ENCODE results near the gene BRD4.

The BRD4 gene

GRCh38 chr19:15244808-15245207 lies 87.5 kb downstream of the BRD4 start:
- no peak overlapping the region for H3K27ac ChIP-seq (ENCODE audit: low read depth, low read length)
- H3K4me1 ChIP-seq (ENCODE audit: control insufficient read depth in 1 of 2, insufficient read depth in 2 of 2, low read length in 2 of 2), result peaks cover 24 to 26% of the 10 kb centered on the region in 2 donors
- H3K9me3 ChIP-seq (ENCODE audit: control insufficient read depth in 1 of 2, low read length in 2 of 2), result no peaks in the 10 kb centered on the region
- peaks cover 34 to 85% of the 10 kb centered on the region in 2 donors for H3K36me3 ChIP-seq (ENCODE audit: control insufficient read depth in 1 of 2, insufficient read depth in 2 of 2, low read length in 2 of 2)
- no peaks in the 10 kb centered on the region for H3K27me3 ChIP-seq (ENCODE audit: control insufficient read depth in 1 of 2, insufficient read depth in 2 of 2, low read length in 2 of 2)
- H3K9ac ChIP-seq (ENCODE audit: low read depth in 1 of 2, low read length in 2 of 2), result no peak overlapping the region
- H3K4me3 ChIP-seq (ENCODE audit: low read depth in 1 of 2, low read length in 2 of 2), result no peak overlapping the region

GRCh38 chr19:15244106-15244803 lies 88.1 kb downstream of the BRD4 start:
- Histone ChIP-seq H3K27ac (ENCODE audit: low read depth, low read length) (no peak overlapping the region), H3K36me3 (ENCODE audit: control insufficient read depth in 1 of 2, insufficient read depth in 2 of 2, low read length in 2 of 2) (peaks cover 39 to 88% of the 10 kb centered on the region in 2 donors)

GRCh38 chr19:15243236-15243957 lies 88.9 kb downstream of the BRD4 start:
- H3K4me3 ChIP-seq (ENCODE audit: low read depth in 1 of 2, low read length in 2 of 2), result no peak overlapping the region
- no peak overlapping the region for H3K9ac ChIP-seq (ENCODE audit: low read depth in 1 of 2, low read length in 2 of 2)
- no peak overlapping the region for H3K27ac ChIP-seq (ENCODE audit: low read depth, low read length)
- H3K36me3 ChIP-seq (ENCODE audit: control insufficient read depth in 1 of 2, insufficient read depth in 2 of 2, low read length in 2 of 2), result peaks cover 34 to 88% of the 10 kb centered on the region in 2 donors
- no peaks in the 10 kb centered on the region for H3K27me3 ChIP-seq (ENCODE audit: control insufficient read depth in 1 of 2, insufficient read depth in 2 of 2, low read length in 2 of 2)
- peaks cover 10 to 11% of the 10 kb centered on the region in 2 donors for H3K4me1 ChIP-seq (ENCODE audit: control insufficient read depth in 1 of 2, insufficient read depth in 2 of 2, low read length in 2 of 2)
- no peaks in the 10 kb centered on the region for H3K9me3 ChIP-seq (ENCODE audit: control insufficient read depth in 1 of 2, low read length in 2 of 2)

More at GRCh38 chr19:15244106-15244803, 88.1 kb downstream of the BRD4 start:
- no peaks in the 10 kb centered on the region for H3K27me3 ChIP-seq (ENCODE audit: control insufficient read depth in 1 of 2, insufficient read depth in 2 of 2, low read length in 2 of 2)
- H3K9me3 ChIP-seq (ENCODE audit: control insufficient read depth in 1 of 2, low read length in 2 of 2), result no peaks in the 10 kb centered on the region
- H3K9ac ChIP-seq (ENCODE audit: low read depth in 1 of 2, low read length in 2 of 2), result no peak overlapping the region
- no peak overlapping the region for H3K4me3 ChIP-seq (ENCODE audit: low read depth in 1 of 2, low read length in 2 of 2)
- H3K4me1 ChIP-seq (ENCODE audit: control insufficient read depth in 1 of 2, insufficient read depth in 2 of 2, low read length in 2 of 2), result peaks cover 18 to 20% of the 10 kb centered on the region in 2 donors

GRCh38 chr19:15241259-15241910 lies 91.0 kb downstream of the BRD4 start:
- H3K9me3 ChIP-seq (ENCODE audit: control insufficient read depth in 1 of 2, low read length in 2 of 2), result no peaks in the 10 kb centered on the region
- no peak overlapping the region for H3K9ac ChIP-seq (ENCODE audit: low read depth in 1 of 2, low read length in 2 of 2)
- H3K4me1 ChIP-seq (ENCODE audit: control insufficient read depth in 1 of 2, insufficient read depth in 2 of 2, low read length in 2 of 2), result no peaks in the 10 kb centered on the region
- no peaks in the 10 kb centered on the region for H3K27me3 ChIP-seq (ENCODE audit: control insufficient read depth in 1 of 2, insufficient read depth in 2 of 2, low read length in 2 of 2)
- no peak overlapping the region for H3K27ac ChIP-seq (ENCODE audit: low read depth, low read length)
- H3K4me3 ChIP-seq (ENCODE audit: low read depth in 1 of 2, low read length in 2 of 2), result no peak overlapping the region
- H3K36me3 ChIP-seq (ENCODE audit: control insufficient read depth in 1 of 2, insufficient read depth in 2 of 2, low read length in 2 of 2), result peaks cover 31 to 83% of the 10 kb centered on the region in 2 donors

- H3K36me3 ChIP-seq (ENCODE audit: control insufficient read depth in 1 of 2, insufficient read depth in 2 of 2, low read length in 2 of 2), result peaks cover 35 to 82% of the 10 kb centered on the region in 2 donors
- no peaks in the 10 kb centered on the region for H3K4me1 ChIP-seq (ENCODE audit: control insufficient read depth in 1 of 2, insufficient read depth in 2 of 2, low read length in 2 of 2)
- no peak overlapping the region for H3K9ac ChIP-seq (ENCODE audit: low read depth in 1 of 2, low read length in 2 of 2)
- H3K27ac ChIP-seq (ENCODE audit: low read depth, low read length), result no peak overlapping the region
- no peak overlapping the region for H3K4me3 ChIP-seq (ENCODE audit: low read depth in 1 of 2, low read length in 2 of 2)
- no peaks in the 10 kb centered on the region for H3K9me3 ChIP-seq (ENCODE audit: control insufficient read depth in 1 of 2, low read length in 2 of 2)
- H3K27me3 ChIP-seq (ENCODE audit: control insufficient read depth in 1 of 2, insufficient read depth in 2 of 2, low read length in 2 of 2), result no peaks in the 10 kb centered on the region
Observed at GRCh38 chr19:15240515-15240914, 91.8 kb downstream of the BRD4 start.

- Histone ChIP-seq H3K36me3 (ENCODE audit: control insufficient read depth in 1 of 2, insufficient read depth in 2 of 2, low read length in 2 of 2) (peaks cover 29 to 71% of the 10 kb centered on the region in 2 donors), H3K9ac (ENCODE audit: low read depth in 1 of 2, low read length in 2 of 2) (no peak overlapping the region), H3K4me3 (ENCODE audit: low read depth in 1 of 2, low read length in 2 of 2) (no peak overlapping the region), H3K4me1 (ENCODE audit: control insufficient read depth in 1 of 2, insufficient read depth in 2 of 2, low read length in 2 of 2) (no peaks in the 10 kb centered on the region), H3K27ac (ENCODE audit: low read depth, low read length) (no peak overlapping the region), H3K9me3 (ENCODE audit: control insufficient read depth in 1 of 2, low read length in 2 of 2) (no peaks in the 10 kb centered on the region), H3K27me3 (ENCODE audit: control insufficient read depth in 1 of 2, insufficient read depth in 2 of 2, low read length in 2 of 2) (no peaks in the 10 kb centered on the region)
Observed at GRCh38 chr19:15239337-15239949, 92.9 kb downstream of the BRD4 start.

- Histone ChIP-seq H3K9ac (ENCODE audit: low read depth in 1 of 2, low read length in 2 of 2) (no peak overlapping the region), H3K27ac (ENCODE audit: low read depth, low read length) (no peak overlapping the region), H3K27me3 (ENCODE audit: control insufficient read depth in 1 of 2, insufficient read depth in 2 of 2, low read length in 2 of 2) (no peaks in the 10 kb centered on the region), H3K4me1 (ENCODE audit: control insufficient read depth in 1 of 2, insufficient read depth in 2 of 2, low read length in 2 of 2) (no peaks in the 10 kb centered on the region), H3K36me3 (ENCODE audit: control insufficient read depth in 1 of 2, insufficient read depth in 2 of 2, low read length in 2 of 2) (peaks cover 25 to 66% of the 10 kb centered on the region in 2 donors), H3K4me3 (ENCODE audit: low read depth in 1 of 2, low read length in 2 of 2) (no peak overlapping the region), H3K9me3 (ENCODE audit: control insufficient read depth in 1 of 2, low read length in 2 of 2) (no peaks in the 10 kb centered on the region)
Observed at GRCh38 chr19:15238639-15239155, 93.6 kb downstream of the BRD4 start.

GRCh38 chr19:15237759-15238638 lies 94.3 kb downstream of the BRD4 start:
- H3K4me3 ChIP-seq (ENCODE audit: low read depth in 1 of 2, low read length in 2 of 2), result no peak overlapping the region
- no peaks in the 10 kb centered on the region for H3K9me3 ChIP-seq (ENCODE audit: control insufficient read depth in 1 of 2, low read length in 2 of 2)
- H3K36me3 ChIP-seq (ENCODE audit: control insufficient read depth in 1 of 2, insufficient read depth in 2 of 2, low read length in 2 of 2), result peaks cover 23 to 60% of the 10 kb centered on the region in 2 donors
- H3K27ac ChIP-seq (ENCODE audit: low read depth, low read length), result no peak overlapping the region
- no peaks in the 10 kb centered on the region for H3K4me1 ChIP-seq (ENCODE audit: control insufficient read depth in 1 of 2, insufficient read depth in 2 of 2, low read length in 2 of 2)
- H3K27me3 ChIP-seq (ENCODE audit: control insufficient read depth in 1 of 2, insufficient read depth in 2 of 2, low read length in 2 of 2), result no peaks in the 10 kb centered on the region
- H3K9ac ChIP-seq (ENCODE audit: low read depth in 1 of 2, low read length in 2 of 2), result no peak overlapping the region

GRCh38 chr19:15236886-15237285 lies 95.5 kb downstream of the BRD4 start:
- H3K9ac ChIP-seq (ENCODE audit: low read depth in 1 of 2, low read length in 2 of 2), result no peak overlapping the region
- H3K4me3 ChIP-seq (ENCODE audit: low read depth in 1 of 2, low read length in 2 of 2), result no peak overlapping the region
- H3K27me3 ChIP-seq (ENCODE audit: control insufficient read depth in 1 of 2, insufficient read depth in 2 of 2, low read length in 2 of 2), result peaks cover 0 to 5% of the 10 kb centered on the region in 2 donors
- no peaks in the 10 kb centered on the region for H3K4me1 ChIP-seq (ENCODE audit: control insufficient read depth in 1 of 2, insufficient read depth in 2 of 2, low read length in 2 of 2)
- H3K9me3 ChIP-seq (ENCODE audit: control insufficient read depth in 1 of 2, low read length in 2 of 2), result no peaks in the 10 kb centered on the region
- peaks cover 23 to 52% of the 10 kb centered on the region in 2 donors for H3K36me3 ChIP-seq (ENCODE audit: control insufficient read depth in 1 of 2, insufficient read depth in 2 of 2, low read length in 2 of 2)
- no peak overlapping the region for H3K27ac ChIP-seq (ENCODE audit: low read depth, low read length)

Measured in duodenal mucosa (tissue), 2 donors.